Measurements from ENCODE around the gene ELMO1. TPM values are rescaled to one million over a fixed set of nuclear protein-coding genes. Genes with fewer than 3 reads are reported as not detected.

ELMO1 gene
- total RNA-seq, 1 donor, result under 0.01 TPM

- H3K4me3 ChIP-seq (ENCODE audit: low read depth, low read length), result no peak overlapping the region
- TF ChIP-seq CTCF (IDR thresholded peaks at IDR 0.05; ENCODE audit: insufficient read depth, low read depth, low read length), result no peak
- DNase-seq (ENCODE audit: low read depth), result no peak
These were observed 554.5 kb downstream of the ELMO1 start for GRCh38 chr7:36894190-36894589.

- TF ChIP-seq CTCF (IDR thresholded peaks at IDR 0.05; ENCODE audit: insufficient read depth, low read depth, low read length), result no peak
- no peak for DNase-seq (ENCODE audit: low read depth)
These were observed 559.5 kb downstream of the ELMO1 start for GRCh38 chr7:36889182-36889581.

GRCh38 chr7:36887969-36888368 is 560.7 kb downstream of the ELMO1 start:
- H3K4me3 ChIP-seq (ENCODE audit: low read depth, low read length), result no peak overlapping the region
- no peak for DNase-seq (ENCODE audit: low read depth)
- TF ChIP-seq CTCF (IDR thresholded peaks at IDR 0.05; ENCODE audit: insufficient read depth, low read depth, low read length), result no peak

More at GRCh38 chr7:36889182-36889581, 559.5 kb downstream of the ELMO1 start:
- no peak overlapping the region for H3K4me3 ChIP-seq (ENCODE audit: low read depth, low read length)

- no peak for TF ChIP-seq CTCF (IDR thresholded peaks at IDR 0.05; ENCODE audit: insufficient read depth, low read depth, low read length)
- no peak overlapping the region for H3K4me3 ChIP-seq (ENCODE audit: low read depth, low read length)
- DNase-seq (ENCODE audit: low read depth), result no peak
These were observed 561.4 kb downstream of the ELMO1 start for GRCh38 chr7:36887233-36887632.

- no peak for TF ChIP-seq CTCF (IDR thresholded peaks at IDR 0.05; ENCODE audit: insufficient read depth, low read depth, low read length)
- DNase-seq (ENCODE audit: low read depth), result no peak
- H3K4me3 ChIP-seq (ENCODE audit: low read depth, low read length), result no peak overlapping the region
These were observed 563.8 kb downstream of the ELMO1 start for GRCh38 chr7:36884910-36885309.

GRCh38 chr7:36884351-36884750 is 564.3 kb downstream of the ELMO1 start:
- H3K4me3 ChIP-seq (ENCODE audit: low read depth, low read length), result no peak overlapping the region
- no peak for DNase-seq (ENCODE audit: low read depth)
- no peak for TF ChIP-seq CTCF (IDR thresholded peaks at IDR 0.05; ENCODE audit: insufficient read depth, low read depth, low read length)

GRCh38 chr7:36881233-36881874 is 567.3 kb downstream of the ELMO1 start:
- no peak overlapping the region for H3K4me3 ChIP-seq (ENCODE audit: low read depth, low read length)
- DNase-seq (ENCODE audit: low read depth), result no peak
- no peak for TF ChIP-seq CTCF (IDR thresholded peaks at IDR 0.05; ENCODE audit: insufficient read depth, low read depth, low read length)

Data from fibroblast of villous mesenchyme (primary cell).